Loucy (cell line): ENCODE data around the gene GPC1.

Experiments
- CTCF ChIP-seq: fragments of 200-600 bp; sonication (generic); conservative IDR thresholded peaks from 2 replicates; pipeline ENCODE4 v1.5.1; 2014; ENCODE audit warnings: mild to moderate bottlenecking, antibody characterized with exemption, low read length
- EZH2phosphoT487 ChIP-seq: fragments of 200-600 bp; IDR thresholded peaks from 2 replicates; pipeline ENCODE4 v1.6.1; 2018; ENCODE audit warnings: antibody characterized with exemption, mild to moderate bottlenecking, moderate library complexity, borderline replicate concordance

- TF ChIP-seq CTCF (no peak), EZH2phosphoT487 (no peak)
Measured at GRCh38 chr2:240426845-240427721, 8.4 kb upstream of the GPC1 start.
